PC-9 (cell line): ENCODE results near the gene PLB1. TPM values are rescaled to one million over a fixed set of nuclear protein-coding genes. Genes with fewer than 3 reads are reported as not detected.
A peak's percentile ranks its signal among the peaks of the same experiment; 100 is the strongest.

Experiments used
- BruUV-seq: library from RNA; stranded (reverse); fragments of 400-500 nt; replicated peaks from 2 replicates; lab custom pipeline; 2021; lab: Mats Ljungman, UMichigan
- CTCF ChIA-PET: fragments of 300-600 bp; sonication (Branson Sonifier 250); formaldehyde crosslinking; loops from one replicate; lab custom pipeline; 2022; ENCODE audit warnings: antibody characterized with exemption; lab: Charles Lee
- POLR2A ChIA-PET: fragments of 300-600 bp; sonication (Branson Sonifier 250); formaldehyde crosslinking; loops from one replicate; lab custom pipeline; 2022; ENCODE audit warnings: antibody characterized with exemption; ENCODE audit not compliant: unreplicated experiment; lab: Charles Lee
- DNase-seq, 2 experiments: peaks; one replicate each; pipeline versions ENCODE4 v3.0.0 to v3.0.0-alpha.2; 2015 to 2022; ENCODE audit warnings: mixed read lengths in 1 of 2
- H2AFZ ChIP-seq: fragments of 200-600 bp; sonication (generic); 2 replicates; pipeline ENCODE4 v1.8.1; 2017; ENCODE audit warnings: antibody characterized with exemption
- H3F3A ChIP-seq: fragments of 200-600 bp; sonication (generic); 2 replicates; pipeline ENCODE4 v1.8.1; 2017; ENCODE audit warnings: antibody characterized with exemption, mild to moderate bottlenecking, low read depth; ENCODE audit not compliant: insufficient read depth
- H3K27ac ChIP-seq: fragments of 200-600 bp; sonication (generic); 2 replicates; pipeline ENCODE4 v1.6.1; 2016; ENCODE audit warnings: mixed run types
- H3K27me3 ChIP-seq: fragments of 200-600 bp; sonication (generic); 2 replicates; pipeline ENCODE4 v1.6.1; 2016; ENCODE audit warnings: low read depth, mixed run types; ENCODE audit not compliant: insufficient read depth
- H3K36me3 ChIP-seq: fragments of 200-600 bp; sonication (generic); 2 replicates; pipeline ENCODE4 v1.6.1; 2016; ENCODE audit warnings: low read depth, mixed run types
- H3K4me1 ChIP-seq: fragments of 200-600 bp; sonication (generic); replicated peaks from 2 replicates; pipeline ENCODE4 v1.6.1; 2016; ENCODE audit warnings: mixed run types; ENCODE audit not compliant: insufficient read depth
- H3K4me2 ChIP-seq: fragments of 200-600 bp; sonication (generic); 2 replicates; pipeline ENCODE4 v1.6.1; 2017; ENCODE audit warnings: mixed run types
- H3K4me3 ChIP-seq: fragments of 200-600 bp; sonication (generic); 2 replicates; pipeline ENCODE4 v1.6.1; 2016; ENCODE audit warnings: mixed run types
- H3K79me2 ChIP-seq: fragments of 200-600 bp; sonication (generic); 2 replicates; pipeline ENCODE4 v1.6.1; 2017; ENCODE audit warnings: low read depth, mixed run types
- H3K9me2 ChIP-seq: fragments of 200-600 bp; sonication (generic); 2 replicates; pipeline ENCODE4 v1.8.1; 2017; ENCODE audit warnings: mild to moderate bottlenecking; ENCODE audit not compliant: insufficient read depth
- H3K9me3 ChIP-seq: fragments of 200-600 bp; sonication (generic); 2 replicates; pipeline ENCODE4 v1.8.1; 2016; ENCODE audit warnings: low read depth; ENCODE audit not compliant: insufficient read depth
- H4K20me1 ChIP-seq: fragments of 200-600 bp; sonication (generic); 2 replicates; pipeline ENCODE4 v1.8.1; 2017; ENCODE audit not compliant: insufficient read depth
- EZH2 ChIP-seq: fragments of 200-600 bp; sonication (generic); IDR thresholded peaks from 2 replicates; pipeline ENCODE4 v1.8.0; 2017; ENCODE audit warnings: antibody characterized with exemption, low read depth
- intact Hi-C: fragments of 100-400 bp; cut with micrococcal nuclease; formaldehyde crosslinking; loops from one replicate; pipeline ENCODE4 v1.10.0; 2022; ENCODE audit not compliant: unreplicated experiment
- total RNA-seq: library from RNA; stranded (reverse); gene quantifications from 2 replicates; pipeline ENCODE4 v1.2.3, GENCODE V29; 2021
- TF ChIP-seq, protein P1 (sequence below): fragments of 200-600 bp; sonication (generic); conservative IDR thresholded peaks from 2 replicates; pipeline ENCODE4 v1.6.1; 2017; ENCODE audit warnings: mixed run types, antibody characterized with exemption, mild to moderate bottlenecking, moderate library complexity

The PLB1 gene
- total RNA-seq, 1 experiment from 2014 or later = 2.7 TPM

GRCh38 chr2:28594332-28595108, 98.7 kb downstream of the PLB1 start:
- Histone ChIP-seq H4K20me1 (no peaks in the 10 kb centered on the region), H3K27ac (peak overlapping the region; percentile 69), H3K27me3 (no peaks in the 10 kb centered on the region), H3F3A (peaks cover 33% of the 10 kb centered on the region), H3K79me2 (no peaks in the 10 kb centered on the region), H3K36me3 (no peaks in the 10 kb centered on the region), H3K4me2 (peak overlapping the region; percentile 60), H3K9me2 (no peaks in the 10 kb centered on the region), H3K4me3 (no peak overlapping the region; the same call in 1 of the 2 replicates), H3K4me1 (peaks cover 40% of the 10 kb centered on the region), H2AFZ (no peak overlapping the region), H3K9me3 (0 out of 2 replicates have a peak, but pooled peaks cover 4% of the 10 kb centered on the region)
- POLR2A ChIA-PET = interaction anchor here (0.5 to 0.7 kb wide), 7 partner anchors 39 to 912 kb away, joined by 3 to 11 read pairs (median 4); no protein-coding TSS in a partner anchor
- peak; percentile 94 to 95 for DNase-seq
- BruUV-seq = TSS peak; percentile 79
- CTCF ChIA-PET = interaction anchor here (0.6 to 2.0 kb wide), 11 partner anchors 10 to 176 kb away, joined by 3 to 10 read pairs (median 5); partner anchors contain the start of gene PPP1CB
- intact Hi-C loops = loop anchor here (1.0 to 2.0 kb wide), 6 partner anchors 19 to 159 kb away; no protein-coding TSS in a partner anchor
- no peak for TF ChIP-seq EZH2
- TF ChIP-seq, protein P1, sequence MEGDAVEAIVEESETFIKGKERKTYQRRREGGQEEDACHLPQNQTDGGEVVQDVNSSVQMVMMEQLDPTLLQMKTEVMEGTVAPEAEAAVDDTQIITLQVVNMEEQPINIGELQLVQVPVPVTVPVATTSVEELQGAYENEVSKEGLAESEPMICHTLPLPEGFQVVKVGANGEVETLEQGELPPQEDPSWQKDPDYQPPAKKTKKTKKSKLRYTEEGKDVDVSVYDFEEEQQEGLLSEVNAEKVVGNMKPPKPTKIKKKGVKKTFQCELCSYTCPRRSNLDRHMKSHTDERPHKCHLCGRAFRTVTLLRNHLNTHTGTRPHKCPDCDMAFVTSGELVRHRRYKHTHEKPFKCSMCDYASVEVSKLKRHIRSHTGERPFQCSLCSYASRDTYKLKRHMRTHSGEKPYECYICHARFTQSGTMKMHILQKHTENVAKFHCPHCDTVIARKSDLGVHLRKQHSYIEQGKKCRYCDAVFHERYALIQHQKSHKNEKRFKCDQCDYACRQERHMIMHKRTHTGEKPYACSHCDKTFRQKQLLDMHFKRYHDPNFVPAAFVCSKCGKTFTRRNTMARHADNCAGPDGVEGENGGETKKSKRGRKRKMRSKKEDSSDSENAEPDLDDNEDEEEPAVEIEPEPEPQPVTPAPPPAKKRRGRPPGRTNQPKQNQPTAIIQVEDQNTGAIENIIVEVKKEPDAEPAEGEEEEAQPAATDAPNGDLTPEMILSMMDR = peak; percentile 91

DNA sequence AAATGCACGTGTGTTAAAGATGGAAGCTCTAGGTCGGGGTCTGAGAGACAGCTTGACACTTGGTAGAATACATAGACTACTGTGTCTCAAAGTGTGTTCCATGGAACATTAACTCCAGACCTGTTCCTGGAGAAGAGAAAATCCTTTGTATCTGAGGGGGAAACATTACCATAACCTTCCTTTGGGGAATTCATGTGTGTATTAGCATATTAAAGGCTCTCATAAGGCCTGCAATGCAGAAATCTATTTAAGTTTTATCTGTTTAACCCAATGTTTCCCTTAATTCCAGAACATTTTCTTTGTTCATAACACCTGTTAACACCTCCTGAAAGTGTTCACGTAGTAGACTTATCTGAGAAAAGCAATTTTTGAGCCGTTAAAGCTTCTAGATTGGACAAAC, 99.5 kb downstream of the PLB1 start:
- no peak for DNase-seq
- H3K36me3 ChIP-seq = no peaks in the 10 kb centered on the region
- POLR2A ChIA-PET = interaction anchor here (0.6 to 0.7 kb wide), 2 partner anchors 44 to 288 kb away, joined by 4 to 9 read pairs; no protein-coding TSS in a partner anchor
- no peak for TF ChIP-seq EZH2
- TF ChIP-seq, protein P1 = no peak
- H3F3A ChIP-seq = peaks cover 33% of the 10 kb centered on the region
- no peaks in the 10 kb centered on the region for H3K27me3 ChIP-seq
- H3K79me2 ChIP-seq = no peaks in the 10 kb centered on the region
- H3K4me3 ChIP-seq = no peak overlapping the region
- H3K4me1 ChIP-seq = peaks cover 40% of the 10 kb centered on the region
- intact Hi-C loops = loop anchor here (2.0 kb wide), 1 partner anchor 47 kb away; no protein-coding TSS in a partner anchor
- CTCF ChIA-PET = interaction anchor here (1.5 to 2.0 kb wide), 2 partner anchors 26 to 29 kb away, joined by 5 to 10 read pairs; no protein-coding TSS in a partner anchor
- no peaks in the 10 kb centered on the region for H3K9me2 ChIP-seq
- H3K27ac ChIP-seq = peak overlapping the region; percentile 69
- BruUV-seq = no TSS peak
- 0 out of 2 replicates have a peak, but pooled peaks cover 4% of the 10 kb centered on the region for H3K9me3 ChIP-seq
- no peak overlapping the region for H2AFZ ChIP-seq
- H3K4me2 ChIP-seq = 0 out of 2 replicates have a peak overlapping the region, but pooled peaks have one; percentile 60
- no peaks in the 10 kb centered on the region for H4K20me1 ChIP-seq

DNA sequence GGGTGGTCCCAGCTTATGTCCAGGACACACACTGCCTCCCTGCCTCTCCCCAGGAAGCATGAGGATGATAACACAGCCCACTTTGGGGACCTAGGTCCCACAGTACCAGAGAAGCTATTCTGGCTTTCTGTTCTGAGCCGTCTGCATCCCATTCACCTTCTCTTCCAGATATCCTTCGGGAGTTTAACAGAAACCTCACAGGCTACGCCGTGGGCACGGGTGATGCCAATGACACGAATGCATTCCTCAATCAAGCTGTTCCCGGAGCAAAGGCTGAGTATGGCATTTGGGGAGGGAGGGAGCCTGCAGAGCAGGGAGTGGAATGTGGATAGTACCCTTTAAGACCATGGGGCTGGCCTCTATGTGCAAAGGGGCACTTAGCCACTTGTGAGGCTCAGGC, 102.6 kb downstream of the PLB1 start:
- no peak for DNase-seq
- no peaks in the 10 kb centered on the region for H3K79me2 ChIP-seq
- CTCF ChIA-PET = interaction anchor here (0.5 kb wide), 1 partner anchor 153 kb away, joined by 3 read pairs; the partner anchor contains the start of gene PPP1CB
- no peak for TF ChIP-seq EZH2
- TF ChIP-seq, protein P1 = no peak
- H3K9me3 ChIP-seq = 0 out of 2 replicates have a peak, but pooled peaks cover 4% of the 10 kb centered on the region
- H3K9me2 ChIP-seq = no peaks in the 10 kb centered on the region
- no peaks in the 10 kb centered on the region for H3K27me3 ChIP-seq
- no peak overlapping the region for H3K4me2 ChIP-seq
- no peaks in the 10 kb centered on the region for H4K20me1 ChIP-seq
- BruUV-seq = no TSS peak
- no peaks in the 10 kb centered on the region for H3K36me3 ChIP-seq
- peaks cover 48% of the 10 kb centered on the region for H3K4me1 ChIP-seq
- POLR2A ChIA-PET = no interaction called here
- H3K27ac ChIP-seq = no peak overlapping the region
- no peak overlapping the region for H2AFZ ChIP-seq
- intact Hi-C loops = no loop called here
- H3F3A ChIP-seq = peaks cover 45% of the 10 kb centered on the region
- no peak overlapping the region for H3K4me3 ChIP-seq
